ENCODE data around the gene GSDME.

GSDME gene

GRCh38 chr7:24764011-24764410 lies 6.7 kb upstream of the GSDME start:
- TF ChIP-seq CTCF (IDR thresholded peaks at IDR 0.05; ENCODE audit: low read length, missing control alignments), result no peak
- no peak for DNase-seq (ENCODE audit: low read depth)
- H3K4me3 ChIP-seq (replicated peaks; ENCODE audit: low read depth, low read length), result no peak overlapping the region

DNA sequence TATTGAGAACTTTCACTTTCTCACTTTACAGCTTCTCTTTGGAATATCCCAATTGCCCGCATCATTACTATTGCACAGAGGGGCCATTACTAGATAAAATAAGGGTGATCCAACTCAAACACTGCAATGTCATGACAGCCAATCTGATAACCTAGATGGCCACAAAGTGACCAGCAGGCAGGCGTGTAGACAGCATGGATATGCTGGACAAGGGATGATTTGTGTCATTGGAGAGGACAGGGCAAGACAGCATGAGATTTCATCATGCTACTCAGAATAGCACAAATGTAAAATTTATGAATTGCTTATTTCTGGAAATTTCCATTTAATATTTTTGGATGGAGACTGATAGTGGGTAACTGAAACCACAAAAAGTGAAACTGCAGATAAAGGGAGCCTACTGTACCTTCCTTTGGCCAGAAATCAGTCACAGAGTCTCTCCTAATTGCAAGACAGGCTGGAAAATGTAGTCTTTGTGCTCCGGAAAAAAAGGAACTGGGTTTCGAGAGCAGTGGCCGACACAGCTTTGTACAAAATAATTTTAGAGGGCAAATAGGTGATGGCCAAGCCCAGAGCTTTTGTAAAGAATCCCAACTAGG lies 6.1 kb upstream of the GSDME start:
- no peak for DNase-seq (ENCODE audit: low read depth)
- no peak for TF ChIP-seq CTCF (IDR thresholded peaks at IDR 0.05; ENCODE audit: low read length, missing control alignments)
- no peak overlapping the region for H3K4me3 ChIP-seq (replicated peaks; ENCODE audit: low read depth, low read length)

GRCh38 chr7:24762771-24763170 lies 5.5 kb upstream of the GSDME start:
- H3K4me3 ChIP-seq (replicated peaks; ENCODE audit: low read depth, low read length), result no peak overlapping the region
- no peak for DNase-seq (ENCODE audit: low read depth)
- no peak for TF ChIP-seq CTCF (IDR thresholded peaks at IDR 0.05; ENCODE audit: low read length, missing control alignments)

GRCh38 chr7:24760968-24761367 lies 3.7 kb upstream of the GSDME start:
- DNase-seq (ENCODE audit: low read depth), result no peak
- TF ChIP-seq CTCF (IDR thresholded peaks at IDR 0.05; ENCODE audit: low read length, missing control alignments), result no peak
- H3K4me3 ChIP-seq (replicated peaks; ENCODE audit: low read depth, low read length), result no peak overlapping the region

- peak; percentile 72 for DNase-seq (ENCODE audit: low read depth)
- no peak for TF ChIP-seq CTCF (IDR thresholded peaks at IDR 0.05; ENCODE audit: low read length, missing control alignments)
- peak overlapping the region; percentile 63 for H3K4me3 ChIP-seq (replicated peaks; ENCODE audit: low read depth, low read length)
Measured at GRCh38 chr7:24756545-24757352, 515 bp downstream of the GSDME start.

GRCh38 chr7:24755541-24756407 lies 1.5 kb downstream of the GSDME start:
- peak; percentile 75 for DNase-seq (ENCODE audit: low read depth)
- TF ChIP-seq CTCF (IDR thresholded peaks at IDR 0.05; ENCODE audit: low read length, missing control alignments), result no peak

More at GRCh38 chr7:24755541-24756407, 1.5 kb downstream of the GSDME start:
- peak overlapping the region; percentile 63 for H3K4me3 ChIP-seq (replicated peaks; ENCODE audit: low read depth, low read length)
